Measurements from ENCODE around the gene TRIAP1.

Gene TRIAP1

GRCh38 chr12:120425797-120426196, 20.4 kb downstream of the TRIAP1 start:
- no peak for DNase-seq

- no peak for DNase-seq
Observed at GRCh38 chr12:120422892-120423456, 23.2 kb downstream of the TRIAP1 start.

GRCh38 chr12:120421701-120422100, 24.5 kb downstream of the TRIAP1 start:
- no peak for DNase-seq

- no peak for DNase-seq
Observed at GRCh38 chr12:120417917-120418580, 28.1 kb downstream of the TRIAP1 start.

- no peak for DNase-seq
Observed at GRCh38 chr12:120416490-120417216, 29.5 kb downstream of the TRIAP1 start.

GRCh38 chr12:120413901-120414695, 32.1 kb downstream of the TRIAP1 start:
- DNase-seq, result no peak

- DNase-seq, result no peak
Observed at GRCh38 chr12:120412421-120412820, 33.8 kb downstream of the TRIAP1 start.

GRCh38 chr12:120408771-120409170, 37.4 kb downstream of the TRIAP1 start:
- no peak for DNase-seq

GRCh38 chr12:120406553-120406952, 39.6 kb downstream of the TRIAP1 start:
- DNase-seq, result no peak

- no peak for DNase-seq
Observed at GRCh38 chr12:120406069-120406468, 40.1 kb downstream of the TRIAP1 start.

- no peak for DNase-seq
Observed at GRCh38 chr12:120404271-120404670, 41.9 kb downstream of the TRIAP1 start.

- DNase-seq, result no peak
Observed at GRCh38 chr12:120403869-120404268, 42.3 kb downstream of the TRIAP1 start.

- no peak for DNase-seq
Observed at GRCh38 chr12:120402217-120402616, 44.0 kb downstream of the TRIAP1 start.

- DNase-seq, result no peak
Observed at GRCh38 chr12:120399531-120399930, 46.7 kb downstream of the TRIAP1 start.

- DNase-seq, result no peak
Observed at GRCh38 chr12:120397824-120398540, 48.2 kb downstream of the TRIAP1 start.

GRCh38 chr12:120394483-120395367, 51.5 kb downstream of the TRIAP1 start:
- DNase-seq, result no peak
